ENCODE measurements around the gene LDLRAD4. TPM values are rescaled to one million over a fixed set of nuclear protein-coding genes. Genes with fewer than 3 reads are reported as not detected.

The LDLRAD4 gene
- total RNA-seq, 1 experiment from 2014 or later = not detected

DNA sequence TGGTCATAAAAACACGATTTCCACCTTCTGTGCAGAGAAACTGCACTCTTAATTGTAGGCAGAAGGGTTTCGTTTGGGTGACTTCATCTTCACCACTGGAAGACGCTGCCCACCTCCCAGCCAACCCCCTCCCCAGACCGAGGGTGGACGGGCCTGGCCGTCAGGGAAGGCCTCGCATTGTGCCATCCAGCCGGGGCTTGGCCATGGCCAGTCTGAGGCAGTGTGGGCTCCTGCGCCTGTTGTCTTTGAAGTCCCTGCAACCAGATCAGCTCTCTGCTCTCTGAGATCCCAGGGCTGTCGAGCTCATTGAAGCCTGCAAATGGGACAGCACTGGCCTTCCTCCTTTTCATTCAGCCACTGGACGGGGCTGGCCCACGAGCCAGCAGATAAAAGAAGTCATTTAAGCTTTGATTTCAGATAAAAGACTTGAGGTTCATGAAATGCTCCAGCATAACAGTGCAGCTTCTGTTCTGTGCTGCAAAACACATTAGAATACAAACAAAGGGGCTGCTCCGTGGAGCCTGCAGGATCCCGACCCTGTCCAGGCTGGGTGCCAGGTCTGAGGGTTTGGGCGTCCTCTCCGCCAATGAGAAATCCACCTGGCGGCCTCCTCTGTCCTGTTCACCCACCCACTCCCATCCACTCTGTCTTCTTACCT lies 253.5 kb downstream of the LDLRAD4 start:
- ChIA-PET POLR2A (ENCODE audit: unreplicated experiment) (no interaction called here), CTCF (no interaction called here)
- intact Hi-C loops (cut with micrococcal nuclease) = no loop called here
- TF ChIP-seq EZH2 (IDR thresholded peaks at IDR 0.05; ENCODE audit: low read length, unreplicated experiment) (no peak), EZH2phosphoT487 (IDR thresholded peaks at IDR 0.05; ENCODE audit: borderline replicate concordance, low read length) (no peak)
- TF ChIP-seq, protein P1, sequence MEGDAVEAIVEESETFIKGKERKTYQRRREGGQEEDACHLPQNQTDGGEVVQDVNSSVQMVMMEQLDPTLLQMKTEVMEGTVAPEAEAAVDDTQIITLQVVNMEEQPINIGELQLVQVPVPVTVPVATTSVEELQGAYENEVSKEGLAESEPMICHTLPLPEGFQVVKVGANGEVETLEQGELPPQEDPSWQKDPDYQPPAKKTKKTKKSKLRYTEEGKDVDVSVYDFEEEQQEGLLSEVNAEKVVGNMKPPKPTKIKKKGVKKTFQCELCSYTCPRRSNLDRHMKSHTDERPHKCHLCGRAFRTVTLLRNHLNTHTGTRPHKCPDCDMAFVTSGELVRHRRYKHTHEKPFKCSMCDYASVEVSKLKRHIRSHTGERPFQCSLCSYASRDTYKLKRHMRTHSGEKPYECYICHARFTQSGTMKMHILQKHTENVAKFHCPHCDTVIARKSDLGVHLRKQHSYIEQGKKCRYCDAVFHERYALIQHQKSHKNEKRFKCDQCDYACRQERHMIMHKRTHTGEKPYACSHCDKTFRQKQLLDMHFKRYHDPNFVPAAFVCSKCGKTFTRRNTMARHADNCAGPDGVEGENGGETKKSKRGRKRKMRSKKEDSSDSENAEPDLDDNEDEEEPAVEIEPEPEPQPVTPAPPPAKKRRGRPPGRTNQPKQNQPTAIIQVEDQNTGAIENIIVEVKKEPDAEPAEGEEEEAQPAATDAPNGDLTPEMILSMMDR (conservative IDR thresholded peaks at IDR 0.05; ENCODE audit: low read depth, low read length) = no peak
- Histone ChIP-seq H3K9ac (ENCODE audit: low read length) (no peak overlapping the region), H3K36me3 (ENCODE audit: low read depth, low read length) (no peaks in the 10 kb centered on the region), H3K9me2 (replicated peaks; ENCODE audit: low read length) (no peaks in the 10 kb centered on the region), H3K4me2 (ENCODE audit: low read length) (no peak overlapping the region), H3K4me3 (ENCODE audit: low read length) (no peak overlapping the region), H3F3A (ENCODE audit: low read length, unreplicated experiment) (no peaks in the 10 kb centered on the region), H3K27ac (ENCODE audit: low read length) (no peak overlapping the region), H3K79me2 (ENCODE audit: low read length) (no peaks in the 10 kb centered on the region), H3K9me3 (ENCODE audit: low read length) (no peaks in the 10 kb centered on the region), H3K4me1 (ENCODE audit: insufficient read depth, low read length) (no peaks in the 10 kb centered on the region), H2AFZ (ENCODE audit: low read length) (no peak overlapping the region), H4K20me1 (ENCODE audit: low read length) (no peaks in the 10 kb centered on the region), H3K27me3 (ENCODE audit: low read length) (peaks cover 68% of the 10 kb centered on the region)
- BruUV-seq (replicated peaks) = no TSS peak
- ATAC-seq (no peak), DNase-seq (no peak)

DNA sequence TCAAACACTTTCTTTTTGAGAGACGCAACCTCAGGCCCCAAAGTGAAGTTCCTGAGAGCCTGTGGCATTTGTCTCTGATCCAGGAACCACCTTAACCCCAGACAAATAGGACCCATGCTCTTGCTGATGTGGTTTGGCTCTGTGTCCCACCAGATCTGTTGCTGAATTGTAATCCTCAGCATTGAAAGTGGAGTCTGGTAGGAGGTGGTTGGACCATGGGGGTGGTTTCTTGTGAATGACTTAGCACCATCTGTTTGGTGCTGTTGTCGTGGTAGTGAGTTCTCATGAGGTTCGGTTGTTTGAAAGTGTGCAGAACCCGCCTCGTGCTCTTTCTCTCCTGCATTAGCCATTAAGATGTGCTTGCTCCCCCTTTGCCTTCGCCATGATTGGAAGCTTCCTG lies 255.2 kb downstream of the LDLRAD4 start:
- Histone ChIP-seq H3K9me2 (replicated peaks; ENCODE audit: low read length) (no peaks in the 10 kb centered on the region), H3K79me2 (ENCODE audit: low read length) (no peaks in the 10 kb centered on the region), H3K4me2 (ENCODE audit: low read length) (no peak overlapping the region), H3K4me1 (ENCODE audit: insufficient read depth, low read length) (no peaks in the 10 kb centered on the region), H2AFZ (ENCODE audit: low read length) (no peak overlapping the region), H3K36me3 (ENCODE audit: low read depth, low read length) (no peaks in the 10 kb centered on the region), H3K9ac (ENCODE audit: low read length) (no peak overlapping the region), H4K20me1 (ENCODE audit: low read length) (no peaks in the 10 kb centered on the region), H3K4me3 (ENCODE audit: low read length) (no peak overlapping the region), H3K27me3 (ENCODE audit: low read length) (peaks cover 78% of the 10 kb centered on the region), H3K9me3 (ENCODE audit: low read length) (no peaks in the 10 kb centered on the region), H3F3A (ENCODE audit: low read length, unreplicated experiment) (no peaks in the 10 kb centered on the region), H3K27ac (ENCODE audit: low read length) (no peak overlapping the region)
- TF ChIP-seq, protein P1 (conservative IDR thresholded peaks at IDR 0.05; ENCODE audit: low read depth, low read length) = no peak
- TF ChIP-seq EZH2 (IDR thresholded peaks at IDR 0.05; ENCODE audit: low read length, unreplicated experiment) = no peak
- no peak for TF ChIP-seq EZH2phosphoT487 (IDR thresholded peaks at IDR 0.05; ENCODE audit: borderline replicate concordance, low read length)
- intact Hi-C loops (cut with micrococcal nuclease) = no loop called here
- no TSS peak for BruUV-seq (replicated peaks)
- ChIA-PET POLR2A (ENCODE audit: unreplicated experiment) (no interaction called here), CTCF (no interaction called here)
- no peak for ATAC-seq
- DNase-seq = no peak

DNA sequence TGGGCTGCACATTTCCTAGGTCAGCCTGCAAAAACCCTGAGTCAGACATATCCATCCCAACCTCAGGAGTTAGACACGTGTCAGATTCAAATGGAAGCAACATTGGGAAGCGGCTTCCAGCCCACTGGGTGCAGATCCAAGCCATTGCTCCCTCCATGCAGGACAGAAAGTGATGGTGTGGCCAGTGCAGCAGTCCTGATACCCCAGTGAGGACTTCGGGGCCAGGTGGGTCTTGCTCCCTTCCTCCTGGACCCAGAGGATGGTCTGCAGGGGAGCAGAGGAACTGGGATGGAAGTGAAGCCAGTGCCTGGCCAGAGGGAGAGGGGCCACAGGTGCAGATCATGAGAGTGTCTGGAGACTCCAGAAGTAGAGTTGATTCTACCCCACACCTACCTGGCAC lies 255.8 kb downstream of the LDLRAD4 start:
- no TSS peak for BruUV-seq (replicated peaks)
- H3K27me3 ChIP-seq (ENCODE audit: low read length) = peaks cover 84% of the 10 kb centered on the region
- no peak overlapping the region for H3K4me3 ChIP-seq (ENCODE audit: low read length)
- H3K9ac ChIP-seq (ENCODE audit: low read length) = no peak overlapping the region
- H3K27ac ChIP-seq (ENCODE audit: low read length) = no peak overlapping the region
- H3K79me2 ChIP-seq (ENCODE audit: low read length) = no peaks in the 10 kb centered on the region
- ATAC-seq = no peak
- no peak overlapping the region for H3K4me2 ChIP-seq (ENCODE audit: low read length)
- no peaks in the 10 kb centered on the region for H3F3A ChIP-seq (ENCODE audit: low read length, unreplicated experiment)
- no peak overlapping the region for H2AFZ ChIP-seq (ENCODE audit: low read length)
- no peaks in the 10 kb centered on the region for H3K9me3 ChIP-seq (ENCODE audit: low read length)
- H4K20me1 ChIP-seq (ENCODE audit: low read length) = no peaks in the 10 kb centered on the region
- intact Hi-C loops (cut with micrococcal nuclease) = no loop called here
- H3K9me2 ChIP-seq (replicated peaks; ENCODE audit: low read length) = no peaks in the 10 kb centered on the region
- H3K36me3 ChIP-seq (ENCODE audit: low read depth, low read length) = no peaks in the 10 kb centered on the region
- CTCF ChIA-PET = no interaction called here
- no peak for DNase-seq
- TF ChIP-seq, protein P1 (conservative IDR thresholded peaks at IDR 0.05; ENCODE audit: low read depth, low read length) = no peak
- no peak for TF ChIP-seq EZH2phosphoT487 (IDR thresholded peaks at IDR 0.05; ENCODE audit: borderline replicate concordance, low read length)
- TF ChIP-seq EZH2 (IDR thresholded peaks at IDR 0.05; ENCODE audit: low read length, unreplicated experiment) = no peak
- no peaks in the 10 kb centered on the region for H3K4me1 ChIP-seq (ENCODE audit: insufficient read depth, low read length)
- POLR2A ChIA-PET (ENCODE audit: unreplicated experiment) = no interaction called here
